SK-N-SH (cell line): ENCODE data around the gene PANX2. TPM values are rescaled to one million over a fixed set of nuclear protein-coding genes. Genes with fewer than 3 reads are reported as not detected.

ENCODE experiments used
- CTCF ChIA-PET: fragments of 300-600, 350-600 bp; formaldehyde crosslinking; extraction: SDS; loops from one replicate; lab custom pipeline; 2021; lab: Yijun Ruan, JAX
- POLR2A ChIA-PET: fragments of 350-600 bp; sonication (Branson Sonifier 250); formaldehyde crosslinking; extraction: SDS; loops from one replicate; lab custom pipeline; 2020; ENCODE audit warnings: antibody characterized with exemption, inconsistent platforms; lab: Yijun Ruan, JAX
- DNase-seq: peaks from one replicate; pipeline ENCODE4 v3.0.0; 2012
- H2AFZ ChIP-seq: fragments of 200-600 bp; sonication (generic); 2 replicates; pipeline ENCODE4 v1.8.1; 2016; ENCODE audit warnings: antibody characterized with exemption, mild to moderate bottlenecking, low read depth
- H3F3A ChIP-seq: fragments of 200-600 bp; sonication (generic); replicated peaks from 2 replicates; pipeline ENCODE3; 2016; ENCODE audit warnings: antibody characterized with exemption, mild to moderate bottlenecking; ENCODE audit not compliant: insufficient read depth
- H3K27ac ChIP-seq, 2 experiments: fragments of 200-500 bp in 1 of 2; fragments of 200-600 bp in 1 of 2; sonication (Bioruptor generic) in 1 of 2; sonication (generic), shearing (Covaris generic) in 1 of 2; 2 replicates each; pipeline versions ENCODE4 v1.5.1 to v1.6.1; 2014 to 2016; ENCODE audit warnings: low read depth in 2 of 2, inconsistent platforms in 1 of 2, low read length in 1 of 2, mild to moderate bottlenecking in 1 of 2, mixed read lengths in 1 of 2
- H3K27me3 ChIP-seq: fragments of 200-600 bp; sonication (generic), shearing (Covaris generic); 2 replicates; pipeline ENCODE4 v1.6.1; 2016; ENCODE audit warnings: mixed run types; ENCODE audit not compliant: insufficient read depth
- H3K36me3 ChIP-seq, 2 experiments: fragments of 200-500 bp in 1 of 2; fragments of 200-600 bp in 1 of 2; sonication (Bioruptor generic) in 1 of 2; sonication (generic) in 1 of 2; replicated peaks in 1 of 2; 2 replicates each; pipeline versions ENCODE3 to v1.5.1; 2014 to 2016; ENCODE audit warnings: low read length in 1 of 2, mild to moderate bottlenecking in 1 of 2; ENCODE audit not compliant: insufficient read depth in 2 of 2, control insufficient read depth in 1 of 2
- H3K4me1 ChIP-seq, 2 experiments: fragments of 200-500 bp in 1 of 2; fragments of 200-600 bp in 1 of 2; sonication (Bioruptor generic) in 1 of 2; sonication (generic), shearing (Covaris generic) in 1 of 2; 2 replicates each; pipeline versions ENCODE4 v1.5.1 to v1.6.1; 2014 to 2016; ENCODE audit warnings: low read depth in 1 of 2, low read length in 1 of 2, mixed run types in 1 of 2; ENCODE audit not compliant: insufficient read depth in 2 of 2, control insufficient read depth in 1 of 2
- H3K4me2 ChIP-seq: fragments of 200-600 bp; sonication (generic), shearing (Covaris generic); 2 replicates; pipeline ENCODE4 v1.6.1; 2017; ENCODE audit warnings: mixed run types
- H3K4me3 ChIP-seq, 2 experiments: fragments of 200-500 bp in 1 of 2; fragments of 200-600 bp in 1 of 2; sonication (Bioruptor generic) in 1 of 2; sonication (generic), shearing (Covaris generic) in 1 of 2; 2 replicates each; pipeline versions ENCODE4 v1.5.1 to v1.8.1; 2014 to 2016; ENCODE audit warnings: low read depth in 2 of 2, inconsistent platforms in 1 of 2, low read length in 1 of 2, mild to moderate bottlenecking in 1 of 2, mixed read lengths in 1 of 2, moderate library complexity in 1 of 2
- H3K79me2 ChIP-seq: fragments of 200-600 bp; sonication (generic); 2 replicates; pipeline ENCODE4 v1.8.1; 2017; ENCODE audit warnings: mild to moderate bottlenecking; ENCODE audit not compliant: insufficient read depth
- H3K9ac ChIP-seq: fragments of 200-600 bp; sonication (generic); 2 replicates; pipeline ENCODE4 v1.6.1; 2017; ENCODE audit warnings: mixed run types
- H3K9me2 ChIP-seq: fragments of 200-600 bp; sonication (generic); 2 replicates; pipeline ENCODE4 v1.6.1; 2017; ENCODE audit warnings: mixed run types
- H3K9me3 ChIP-seq: fragments of 200-600 bp; sonication (generic); 2 replicates; pipeline ENCODE4 v1.6.1; 2017; ENCODE audit warnings: mixed run types, mild to moderate bottlenecking, moderate library complexity
- H4K20me1 ChIP-seq: fragments of 200-600 bp; sonication (generic); 2 replicates; pipeline ENCODE4 v1.6.1; 2017; ENCODE audit warnings: mild to moderate bottlenecking, mixed run types; ENCODE audit not compliant: insufficient read depth
- CHD2 ChIP-seq: fragments of 150-350 bp; IDR thresholded peaks from 2 replicates; pipeline ENCODE4 v1.6.1; 2018; ENCODE audit warnings: low read length; ENCODE audit not compliant: partially characterized antibody
- CTCF ChIP-seq: fragments of 200-600 bp; sonication (generic); IDR thresholded peaks from 2 replicates; pipeline ENCODE4 v1.6.1; 2017; ENCODE audit warnings: antibody characterized with exemption, mild to moderate bottlenecking, moderate library complexity
- ELF1 ChIP-seq: IDR thresholded peaks from 2 replicates; pipeline ENCODE4 v1.4.0; 2012
- EP300 ChIP-seq, 2 experiments: IDR thresholded peaks; 2 replicates each; pipeline versions ENCODE4 v1.4.0 to v1.6.1; 2012; ENCODE audit warnings: borderline replicate concordance in 1 of 2, low read depth in 1 of 2, low read length in 1 of 2
- EZH2phosphoT487 ChIP-seq: fragments of 200-600 bp; sonication (generic); IDR thresholded peaks from 2 replicates; pipeline ENCODE4 v1.6.1; 2017; ENCODE audit warnings: low read depth, mixed run types, mild to moderate bottlenecking, antibody characterized with exemption, moderate library complexity, borderline replicate concordance
- FOSL2 ChIP-seq: IDR thresholded peaks from 2 replicates; pipeline ENCODE4 v1.4.0; 2012; ENCODE audit warnings: low read depth, mild to moderate bottlenecking, moderate library complexity, borderline replicate concordance
- FOXJ3 ChIP-seq: sonication (generic); formaldehyde crosslinking; IDR thresholded peaks from 2 replicates; pipeline ENCODE4 v1.5.1; 2020; ENCODE audit warnings: mild to moderate bottlenecking, missing genetic modification reagents
- FOXM1 ChIP-seq: IDR thresholded peaks from 2 replicates; pipeline ENCODE4 v1.4.0; 2012; ENCODE audit warnings: low read depth, mild to moderate bottlenecking
- GATA2 ChIP-seq: sonication (generic); formaldehyde crosslinking; IDR thresholded peaks from 2 replicates; pipeline ENCODE4 v1.5.0; 2020; ENCODE audit warnings: mild to moderate bottlenecking, missing genetic modification reagents
- JUND ChIP-seq: IDR thresholded peaks from 2 replicates; pipeline ENCODE4 v1.4.0; 2012
- MAX ChIP-seq: IDR thresholded peaks from 2 replicates; pipeline ENCODE4 v1.4.0; 2012; ENCODE audit warnings: low read depth
- MEF2A ChIP-seq: IDR thresholded peaks from 2 replicates; pipeline ENCODE4 v1.4.0; 2012; ENCODE audit warnings: low read depth, borderline replicate concordance
- NRF1 ChIP-seq: IDR thresholded peaks from 2 replicates; pipeline ENCODE4 v1.6.1; 2012; ENCODE audit warnings: low read depth, mild to moderate bottlenecking, low read length
- POLR2AphosphoS5 ChIP-seq: IDR thresholded peaks from 2 replicates; pipeline ENCODE4 v1.6.1; 2012; ENCODE audit warnings: low read depth, low read length
- RAD21 ChIP-seq: IDR thresholded peaks from 2 replicates; pipeline ENCODE4 v1.6.1; 2012; ENCODE audit warnings: mild to moderate bottlenecking, low read length
- RCOR1 ChIP-seq: fragments of 150-350 bp; IDR thresholded peaks from 2 replicates; pipeline ENCODE4 v1.6.1; 2017; ENCODE audit warnings: antibody characterized with exemption, low read length
- SIN3A ChIP-seq: IDR thresholded peaks from 2 replicates; pipeline ENCODE4 v1.6.1; 2012; ENCODE audit warnings: low read depth, mild to moderate bottlenecking, low read length, moderate library complexity, borderline replicate concordance
- TCF12 ChIP-seq: IDR thresholded peaks from 2 replicates; pipeline ENCODE4 v1.4.0; 2012
- TEAD4 ChIP-seq: IDR thresholded peaks from 2 replicates; pipeline ENCODE4 v1.4.0; 2012; ENCODE audit warnings: mild to moderate bottlenecking, borderline replicate concordance; ENCODE audit not compliant: insufficient read depth
- USF1 ChIP-seq: IDR thresholded peaks from 2 replicates; pipeline ENCODE4 v1.4.0; 2012; ENCODE audit warnings: low read depth, borderline replicate concordance
- WGBS: methylation state at CpG from one replicate; pipeline ENCODE4 v1.1.6; 2017; ENCODE audit warnings: low lambda C conversion rate; 5-methylcytosine and 5-hydroxymethylcytosine counted together
- polyA plus RNA-seq, 3 experiments: library from polyadenylated mRNA; depleted of rRNA; stranded (reverse); fragments of >200 nt; gene quantifications; 2 replicates each; pipeline ENCODE4 v1.2.3, GENCODE V29; 2012

Gene PANX2
- polyA plus RNA-seq, 1 of the 3 experiments (the other 2 are of a cell fraction): 2.4 TPM

GRCh38 chr22:50174382-50175190 is 4.1 kb downstream of the PANX2 start:
- H3K4me2 ChIP-seq: no peak overlapping the region
- H3K4me1 ChIP-seq: peaks cover 0 to 3% of the 10 kb centered on the region in 2 experiments; a peak in 1 of 4 replicates
- no peaks in the 10 kb centered on the region for H3K9me2 ChIP-seq
- no peaks in the 10 kb centered on the region for H3K79me2 ChIP-seq
- CTCF ChIA-PET: interaction anchor here (1.7 kb wide), 1 partner anchor 17 kb away, joined by 5 read pairs; no protein-coding TSS in a partner anchor
- H3K9me3 ChIP-seq: no peaks in the 10 kb centered on the region
- no peak for DNase-seq
- no peaks in the 10 kb centered on the region for H3K27me3 ChIP-seq
- no peaks in the 10 kb centered on the region for H3F3A ChIP-seq
- H3K36me3 ChIP-seq: no peaks in the 10 kb centered on the region
- 73% methylated on average over 2 of the region's 27 CpGs for WGBS
- POLR2A ChIA-PET: no interaction called here
- no peak overlapping the region for H2AFZ ChIP-seq
- no peak overlapping the region for H3K9ac ChIP-seq
- H3K27ac ChIP-seq: no peak overlapping the region
- no peaks in the 10 kb centered on the region for H4K20me1 ChIP-seq
- H3K4me3 ChIP-seq: no peak overlapping the region
- TF ChIP-seq CHD2 (no peak), NRF1 (no peak), MAX (no peak), JUND (no peak), CTCF (no peak), EZH2phosphoT487 (no peak), FOXJ3 (CRISPR knock-in tag) (no peak), USF1 (no peak), POLR2AphosphoS5 (no peak), FOXM1 (no peak), FOSL2 (no peak), EP300 (IDR thresholded peaks at IDR 0.05; ENCODE audit: borderline replicate concordance in 1 of 2, low read depth in 1 of 2, low read length in 1 of 2) (no peak), GATA2 (no peak), SIN3A (no peak), TEAD4 (no peak), RCOR1 (no peak), RAD21 (no peak), TCF12 (no peak), MEF2A (no peak), ELF1 (no peak)
